GM12891 (cell line): ENCODE data around the gene DFFB. TPM values are rescaled to one million over a fixed set of nuclear protein-coding genes. Genes with fewer than 3 reads are reported as not detected.
"Not testable (repeated sequence)": the region's sequence is repeated elsewhere in the genome, so short reads cannot be mapped to it uniquely, and the experiment has no call there.

Source experiments
- DNase-seq: peaks from one replicate; pipeline ENCODE4 v3.0.0; 2011; ENCODE audit warnings: low spot score; ENCODE audit not compliant: insufficient read length
- FAIRE-seq: peaks from 2 replicates; lab custom pipeline; 2011; peaks lifted over from hg19 to GRCh38; lab: Jason Lieb, UNC
- PAX5 ChIP-seq: IDR thresholded peaks from 2 replicates; pipeline ENCODE4 v1.6.1; 2011; ENCODE audit warnings: low read length, moderate library complexity, mild to moderate bottlenecking; ENCODE audit not compliant: insufficient read depth, severe bottlenecking
- POLR2A ChIP-seq: IDR thresholded peaks from 2 replicates; pipeline ENCODE4 v1.6.1; 2011; ENCODE audit warnings: low read depth, low read length, control low read depth
- POLR2AphosphoS5 ChIP-seq: IDR thresholded peaks from 2 replicates; pipeline ENCODE4 v1.6.1; 2011; ENCODE audit warnings: low read depth, low read length, control low read depth
- POU2F2 ChIP-seq: IDR thresholded peaks from 2 replicates; pipeline ENCODE4 v1.6.1; 2011; ENCODE audit warnings: low read depth, mild to moderate bottlenecking, control low read depth, low read length, moderate library complexity
- SPI1 ChIP-seq: IDR thresholded peaks from 2 replicates; pipeline ENCODE4 v1.6.1; 2011; ENCODE audit warnings: low read depth, low read length, control low read depth
- TAF1 ChIP-seq: IDR thresholded peaks from 2 replicates; pipeline ENCODE4 v1.6.1; 2011; ENCODE audit warnings: low read depth, low read length, control low read depth
- polyA plus RNA-seq: library from polyadenylated mRNA; unstranded; fragments of >200 nt; gene quantifications from one replicate; pipeline ENCODE4 v1.2.1, GENCODE V29; 2012; ENCODE audit warnings: low read depth, missing spikeins, inconsistent platforms; ENCODE audit not compliant: missing spikeins

The DFFB gene
- polyA plus RNA-seq = 2.1 TPM

GRCh38 chr1:3856923-3857790 is at the start of gene DFFB, which contains the start of gene CEP104:
Gene DFFB, plus strand, starts transcription at chr1:3857476. Its CDS starts 128 bp downstream, at chr1:3857604.
Gene CEP104, minus strand, starts transcription at chr1:3857211. Its CDS starts 4,804 bp downstream, at chr1:3852407.
- peak; percentile 100 for DNase-seq
- peak; percentile 100 for FAIRE-seq
- TF ChIP-seq POLR2A = no peak
- 0 out of 2 replicates have a peak, but pooled peaks have one; percentile 17 for TF ChIP-seq POU2F2
- TF ChIP-seq PAX5 = peak; percentile 40

GRCh38 chr1:3807769-3808168 is 49.5 kb upstream of the DFFB start:
- no peak for DNase-seq
- no peak for TF ChIP-seq PAX5
- no peak for TF ChIP-seq POLR2A
- no peak for TF ChIP-seq TAF1
- no peak for TF ChIP-seq POU2F2
- no peak for TF ChIP-seq SPI1
- TF ChIP-seq POLR2AphosphoS5 = no peak
- FAIRE-seq = no peak

- FAIRE-seq (no peak), DNase-seq (no peak)
- TF ChIP-seq PAX5 (no peak), POLR2A (no peak), POLR2AphosphoS5 (no peak), SPI1 (no peak), TAF1 (no peak), POU2F2 (no peak)
Observed at GRCh38 chr1:3809680-3810079, 47.6 kb upstream of the DFFB start.

GRCh38 chr1:3810149-3810761 is 47.0 kb upstream of the DFFB start:
- not testable (repeated sequence) for DNase-seq, FAIRE-seq

GRCh38 chr1:3811595-3811911 is 45.7 kb upstream of the DFFB start:
- no peak for FAIRE-seq
- no peak for DNase-seq
- no peak for TF ChIP-seq PAX5
- TF ChIP-seq TAF1 = no peak
- no peak for TF ChIP-seq SPI1
- no peak for TF ChIP-seq POLR2A

- no peak for DNase-seq
- FAIRE-seq = no peak
Observed at GRCh38 chr1:3814065-3814464, 43.2 kb upstream of the DFFB start.

GRCh38 chr1:3814771-3815561 is 42.3 kb upstream of the DFFB start:
- no peak for DNase-seq
- FAIRE-seq = no peak
- TF ChIP-seq POU2F2 (no peak), TAF1 (no peak), SPI1 (no peak), PAX5 (no peak), POLR2AphosphoS5 (no peak), POLR2A (no peak)

More at GRCh38 chr1:3814065-3814464, 43.2 kb upstream of the DFFB start:
- TF ChIP-seq TAF1 (no peak), SPI1 (no peak), PAX5 (no peak), POLR2AphosphoS5 (no peak), POLR2A (no peak), POU2F2 (no peak)

GRCh38 chr1:3816331-3817137 is 40.7 kb upstream of the DFFB start:
- TF ChIP-seq SPI1 = no peak
- TF ChIP-seq PAX5 = no peak
- no peak for TF ChIP-seq POU2F2
- TF ChIP-seq TAF1 = no peak
- no peak for TF ChIP-seq POLR2AphosphoS5
- TF ChIP-seq POLR2A = no peak

More at GRCh38 chr1:3816331-3817137, 40.7 kb upstream of the DFFB start:
- FAIRE-seq = no peak
- DNase-seq = no peak
